BJ (cell line): Measurements from ENCODE around the gene CRISPLD2. TPM values are rescaled to one million over a fixed set of nuclear protein-coding genes. Genes with fewer than 3 reads are reported as not detected.
"Not testable (repeated sequence)": the region's sequence is repeated elsewhere in the genome, so short reads cannot be mapped to it uniquely, and the experiment has no call there.

Source experiments
- CTCF ChIA-PET: fragments of 350-600 bp; formaldehyde crosslinking; extraction: SDS; loops from one replicate; lab custom pipeline; 2021; ENCODE audit warnings: antibody characterized with exemption, inconsistent platforms; lab: Yijun Ruan, JAX
- POLR2A ChIA-PET: fragments of 300-600 bp; sonication (Branson Sonifier 250); formaldehyde crosslinking; extraction: SDS; loops from one replicate; lab custom pipeline; 2021; ENCODE audit warnings: antibody characterized with exemption; lab: Charles Lee
- DNase-seq: peaks from one replicate; pipeline ENCODE4 v3.0.0-alpha.2; 2011; ENCODE audit warnings: low read depth
- H3K27me3 ChIP-seq: 2 replicates; pipeline ENCODE4 v1.6.0; 2011; ENCODE audit warnings: low read length; ENCODE audit not compliant: control insufficient read depth, insufficient read depth
- H3K36me3 ChIP-seq: 2 replicates; pipeline ENCODE4 v1.5.1; 2011; ENCODE audit warnings: low read length; ENCODE audit not compliant: control insufficient read depth, insufficient read depth
- H3K4me3 ChIP-seq: 2 replicates; pipeline ENCODE4 v1.5.1; 2011; ENCODE audit warnings: low read depth, mild to moderate bottlenecking, control low read depth, low read length
- CTCF ChIP-seq: IDR thresholded peaks from 2 replicates; pipeline ENCODE4 v1.5.1; 2011; ENCODE audit warnings: low read depth, mild to moderate bottlenecking, control low read depth, inconsistent platforms, low read length, moderate library complexity; ENCODE audit not compliant: insufficient read depth
- polyA plus RNA-seq: library from polyadenylated mRNA; depleted of rRNA; stranded (reverse); fragments of >200 nt; gene quantifications from 2 replicates; pipeline ENCODE4 v1.2.3, GENCODE V29; 2011

The CRISPLD2 gene
- polyA plus RNA-seq, 1 experiment = 183 TPM

GRCh38 chr16:84856811-84857210 is 37.0 kb downstream of the CRISPLD2 start:
- DNase-seq, POLR2A ChIA-PET, H3K27me3 ChIP-seq, H3K4me3 ChIP-seq: not testable (repeated sequence)
- peaks cover 28% of the 10 kb centered on the region for H3K36me3 ChIP-seq
- CTCF ChIA-PET = interaction anchor here (0.8 kb wide), 1 partner anchor 59 kb away, joined by 3 read pairs; no protein-coding TSS in a partner anchor

DNA sequence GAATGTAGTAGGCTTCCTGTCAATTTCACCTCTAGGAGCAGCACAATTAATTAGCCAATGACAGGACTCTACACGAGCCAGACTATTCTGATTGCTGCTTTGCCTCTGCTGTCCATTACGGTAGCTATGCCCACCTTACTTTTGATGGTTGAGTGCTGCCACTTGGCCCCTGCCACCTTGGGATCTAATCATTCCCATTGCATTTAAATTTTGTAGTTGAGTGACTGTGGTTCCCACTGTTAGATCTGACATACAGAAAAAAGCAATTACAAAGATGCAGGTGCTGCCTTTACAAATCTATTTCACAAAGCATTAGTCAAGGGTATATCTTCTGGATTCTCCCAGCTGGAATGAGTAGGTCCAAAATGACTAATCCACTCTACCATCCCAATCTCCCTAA is 39.9 kb downstream of the CRISPLD2 start:
- ChIA-PET POLR2A (no interaction called here), CTCF (interaction anchor here (1.6 kb wide), 1 partner anchor 21 kb away, joined by 4 read pairs; no protein-coding TSS in a partner anchor)
- no peak overlapping the region for H3K4me3 ChIP-seq
- H3K36me3 ChIP-seq = peaks cover 31% of the 10 kb centered on the region
- no peak for DNase-seq
- H3K27me3 ChIP-seq = no peaks in the 10 kb centered on the region
- TF ChIP-seq CTCF = no peak

DNA sequence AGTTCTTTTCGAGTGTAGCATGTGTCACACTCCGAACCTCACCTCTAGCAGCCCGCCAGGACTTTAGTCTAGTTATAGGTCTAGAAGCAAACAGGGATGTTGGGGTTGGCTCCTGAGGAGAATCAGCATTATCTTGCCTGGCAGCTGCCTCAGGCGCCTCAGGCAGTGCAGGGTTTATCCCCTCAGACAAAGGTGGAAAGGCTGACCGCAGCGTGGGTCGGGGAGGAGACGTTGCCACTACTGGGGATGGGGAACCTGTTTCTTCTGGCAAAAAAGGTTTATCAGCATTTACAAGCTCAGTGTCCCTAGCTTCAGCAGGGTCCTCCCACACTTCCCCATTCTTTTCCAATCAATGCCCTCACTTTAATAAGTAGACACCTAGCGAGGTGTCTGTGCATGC is 40.6 kb downstream of the CRISPLD2 start:
- POLR2A ChIA-PET = no interaction called here
- CTCF ChIA-PET = interaction anchor here (1.6 kb wide), 1 partner anchor 22 kb away, joined by 4 read pairs; no protein-coding TSS in a partner anchor
- H3K27me3 ChIP-seq = no peaks in the 10 kb centered on the region
- no peak overlapping the region for H3K4me3 ChIP-seq
- peaks cover 29% of the 10 kb centered on the region for H3K36me3 ChIP-seq
- TF ChIP-seq CTCF = no peak
- DNase-seq = no peak

DNA sequence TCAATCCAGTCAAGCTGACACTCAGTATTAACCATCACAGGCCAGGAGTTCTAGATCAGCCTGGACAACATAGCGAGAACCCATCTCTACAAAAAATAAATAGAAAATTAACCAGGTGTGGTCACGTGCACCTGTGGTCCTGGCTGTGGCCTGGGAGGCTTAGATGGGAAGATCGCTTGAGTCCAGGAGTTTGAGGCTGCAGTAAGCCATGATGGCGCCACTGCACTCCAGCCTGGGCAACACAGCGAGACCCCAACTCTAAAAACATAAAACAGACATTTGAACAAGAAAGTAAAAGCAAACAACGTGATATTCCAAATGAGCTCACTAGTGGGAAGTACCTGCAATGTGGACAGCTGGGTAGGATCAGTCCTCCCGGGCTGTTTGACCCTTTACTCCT is 41.9 kb downstream of the CRISPLD2 start:
- Histone ChIP-seq H3K36me3 (peaks cover 26% of the 10 kb centered on the region), H3K4me3 (no peak overlapping the region), H3K27me3 (no peaks in the 10 kb centered on the region)
- ChIA-PET POLR2A (no interaction called here), CTCF (no interaction called here)
- DNase-seq = no peak
- TF ChIP-seq CTCF = no peak

DNA sequence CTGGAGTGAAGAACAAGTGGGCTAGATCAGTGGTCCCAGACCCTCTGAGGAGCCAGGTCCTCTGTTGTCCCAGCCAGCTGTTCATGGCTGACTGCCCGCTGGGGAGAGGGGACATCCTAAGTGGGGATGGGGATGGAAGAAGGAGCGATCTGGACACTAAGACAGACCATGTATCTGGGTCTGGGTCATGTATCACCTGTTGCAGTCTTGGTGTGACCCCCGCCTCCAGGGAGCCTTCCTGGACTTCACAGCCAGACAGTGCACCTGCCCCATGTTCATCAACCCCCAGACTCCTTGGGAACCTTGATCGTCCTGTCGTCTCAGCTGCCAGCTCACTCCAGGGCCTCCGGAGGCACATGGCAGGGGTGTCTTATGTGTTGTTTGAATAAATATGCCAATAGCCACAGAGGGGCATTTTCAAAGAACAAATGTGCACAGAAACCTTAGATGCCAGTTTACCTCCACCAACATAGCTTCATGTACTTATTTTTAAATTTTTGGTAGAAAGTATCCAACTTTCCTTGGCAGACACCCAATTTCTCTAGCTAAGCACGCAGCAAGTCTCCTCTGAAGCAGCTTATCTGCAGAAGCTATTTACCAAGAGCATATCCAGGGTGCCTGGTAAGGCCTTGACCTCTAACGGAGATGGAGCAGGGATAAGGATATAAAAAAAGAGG is 43.2 kb downstream of the CRISPLD2 start:
- ChIA-PET POLR2A (no interaction called here), CTCF (interaction anchor here (1.3 to 3.0 kb wide), 2 partner anchors 12 to 89 kb away, joined by 3 to 12 read pairs; no protein-coding TSS in a partner anchor)

More for the DNA sequence above, 43.2 kb downstream of the CRISPLD2 start:
- no peak for DNase-seq
- H3K27me3 ChIP-seq = no peaks in the 10 kb centered on the region
- H3K36me3 ChIP-seq = peaks cover 26% of the 10 kb centered on the region
- no peak overlapping the region for H3K4me3 ChIP-seq
- TF ChIP-seq CTCF = no peak
